Measurements from ENCODE around the gene ACSS1.

Gene ACSS1

GRCh38 chr20:25031241-25031640 lies 26.7 kb downstream of the ACSS1 start:
- DNase-seq (ENCODE audit: low read depth in 3 of 3): no peak

GRCh38 chr20:25030649-25031207 lies 27.2 kb downstream of the ACSS1 start:
- no peak for DNase-seq (ENCODE audit: low read depth in 3 of 3)

GRCh38 chr20:25030007-25030648 lies 27.8 kb downstream of the ACSS1 start:
- DNase-seq (ENCODE audit: low read depth in 3 of 3): no peak

- DNase-seq (ENCODE audit: low read depth in 3 of 3): no peak
These were observed 31.8 kb downstream of the ACSS1 start for GRCh38 chr20:25025986-25026605.

GRCh38 chr20:25025091-25025861 lies 32.7 kb downstream of the ACSS1 start:
- DNase-seq (ENCODE audit: low read depth in 3 of 3): no peak

GRCh38 chr20:25024171-25024570 lies 33.8 kb downstream of the ACSS1 start:
- DNase-seq (ENCODE audit: low read depth in 3 of 3): no peak

GRCh38 chr20:25023356-25023755 lies 34.6 kb downstream of the ACSS1 start:
- DNase-seq (ENCODE audit: low read depth in 3 of 3): no peak

- no peak for DNase-seq (ENCODE audit: low read depth in 3 of 3)
These were observed 35.3 kb downstream of the ACSS1 start for GRCh38 chr20:25022680-25023079.

GRCh38 chr20:25021336-25021735 lies 36.6 kb downstream of the ACSS1 start:
- no peak for DNase-seq (ENCODE audit: low read depth in 3 of 3)

- DNase-seq (ENCODE audit: low read depth in 3 of 3): no peak
These were observed 37.0 kb downstream of the ACSS1 start for GRCh38 chr20:25020901-25021301.

GRCh38 chr20:25020345-25020744 lies 37.6 kb downstream of the ACSS1 start:
- no peak for DNase-seq (ENCODE audit: low read depth in 3 of 3)

- no peak for DNase-seq (ENCODE audit: low read depth in 3 of 3)
These were observed 38.4 kb downstream of the ACSS1 start for GRCh38 chr20:25019381-25020155.

GRCh38 chr20:25018841-25019240 lies 39.1 kb downstream of the ACSS1 start:
- DNase-seq (ENCODE audit: low read depth in 3 of 3): no peak

GRCh38 chr20:25018425-25018824 lies 39.5 kb downstream of the ACSS1 start:
- no peak for DNase-seq (ENCODE audit: low read depth in 3 of 3)

- no peak for DNase-seq (ENCODE audit: low read depth in 3 of 3)
These were observed 40.6 kb downstream of the ACSS1 start for GRCh38 chr20:25017257-25017803.

- DNase-seq (ENCODE audit: low read depth in 3 of 3): no peak
These were observed 41.5 kb downstream of the ACSS1 start for GRCh38 chr20:25016471-25016870.

GRCh38 chr20:25015986-25016385 lies 42.0 kb downstream of the ACSS1 start:
- no peak for DNase-seq (ENCODE audit: low read depth in 3 of 3)

GRCh38 chr20:25014816-25015215 lies 43.1 kb downstream of the ACSS1 start:
- no peak for DNase-seq (ENCODE audit: low read depth in 3 of 3)

- no peak for DNase-seq (ENCODE audit: low read depth in 3 of 3)
These were observed 44.2 kb downstream of the ACSS1 start for GRCh38 chr20:25013478-25014380.

- DNase-seq (ENCODE audit: low read depth in 3 of 3): no peak
These were observed 45.2 kb downstream of the ACSS1 start for GRCh38 chr20:25012616-25013189.
